DND-41 (cell line): ENCODE data around the gene KSR2.

Experiments used
- ATAC-seq: fragments of 200-7000 bp; cut with Tn5 transposase; 3 replicates; pipeline ENCODE4 v1.9.1; 2021; ENCODE audit warnings: low read depth; ENCODE audit not compliant: insufficient read depth
- DNase-seq: peaks from one replicate; pipeline ENCODE4 v3.0.0-alpha.2; 2020
- H2AFZ ChIP-seq: 2 replicates; pipeline ENCODE4 v1.6.0; 2012; ENCODE audit warnings: low read depth, low read length
- H3K27ac ChIP-seq: 2 replicates; pipeline ENCODE4 v1.5.1; 2012; ENCODE audit warnings: low read length, inconsistent platforms
- H3K27me3 ChIP-seq: fragments of 200-600 bp; sonication (generic); 2 replicates; pipeline ENCODE4 v1.6.0; 2012; ENCODE audit warnings: low read length, mild to moderate bottlenecking, inconsistent platforms; ENCODE audit not compliant: insufficient read depth, poor library complexity
- H3K36me3 ChIP-seq: 2 replicates; pipeline ENCODE4 v1.5.1; 2012; ENCODE audit warnings: low read length, inconsistent platforms; ENCODE audit not compliant: insufficient read depth
- H3K4me1 ChIP-seq: 2 replicates; pipeline ENCODE4 v1.5.1; 2012; ENCODE audit warnings: mild to moderate bottlenecking, low read length; ENCODE audit not compliant: insufficient read depth
- H3K4me2 ChIP-seq: 2 replicates; pipeline ENCODE4 v1.6.0; 2012; ENCODE audit warnings: mild to moderate bottlenecking, moderate library complexity, low read length, inconsistent platforms; ENCODE audit not compliant: insufficient read depth
- H3K4me3 ChIP-seq, 2 experiments: fragments of 200-600 bp in 1 of 2; shearing (Covaris generic) in 1 of 2; 2 replicates each; pipeline ENCODE4 v1.5.1; 2012 to 2016; ENCODE audit warnings: inconsistent platforms in 2 of 2, low read length in 2 of 2, mild to moderate bottlenecking in 2 of 2, low read depth in 1 of 2, moderate library complexity in 1 of 2
- H3K79me2 ChIP-seq: 2 replicates; pipeline ENCODE4 v1.6.0; 2012; ENCODE audit warnings: low read length, inconsistent platforms; ENCODE audit not compliant: insufficient read depth
- H3K9ac ChIP-seq: 2 replicates; pipeline ENCODE4 v1.6.0; 2012; ENCODE audit warnings: low read depth, mild to moderate bottlenecking, inconsistent platforms, low read length, moderate library complexity
- H3K9me3 ChIP-seq: 2 replicates; pipeline ENCODE4 v1.5.1; 2012; ENCODE audit warnings: low read length, moderate library complexity, mild to moderate bottlenecking, inconsistent platforms; ENCODE audit not compliant: insufficient read depth, severe bottlenecking
- H4K20me1 ChIP-seq: 2 replicates; pipeline ENCODE4 v1.6.0; 2012; ENCODE audit warnings: low read length; ENCODE audit not compliant: insufficient read depth
- CTCF ChIP-seq: IDR thresholded peaks from 2 replicates; pipeline ENCODE4 v1.5.1; 2012; ENCODE audit warnings: borderline replicate concordance, low read length, moderate library complexity, mild to moderate bottlenecking; ENCODE audit not compliant: poor library complexity, severe bottlenecking; ENCODE audit errors: extremely low read depth
- EZH2 ChIP-seq: IDR thresholded peaks from 3 replicates; pipeline ENCODE4 v1.6.1; 2012; ENCODE audit warnings: borderline replicate concordance, low read depth, mild to moderate bottlenecking, moderate library complexity, low read length, inconsistent platforms; ENCODE audit not compliant: severe bottlenecking

KSR2 gene

GRCh38 chr12:117518594-117519270 lies 450.1 kb downstream of the KSR2 start:
- Histone ChIP-seq H2AFZ (no peak overlapping the region), H3K9ac (no peak overlapping the region), H4K20me1 (no peaks in the 10 kb centered on the region), H3K27me3 (peaks cover 7% of the 10 kb centered on the region), H3K36me3 (no peaks in the 10 kb centered on the region), H3K4me3 (no peak overlapping the region), H3K9me3 (no peaks in the 10 kb centered on the region), H3K79me2 (no peaks in the 10 kb centered on the region), H3K4me1 (no peaks in the 10 kb centered on the region), H3K27ac (no peak overlapping the region), H3K4me2 (no peak overlapping the region)
- no peak for TF ChIP-seq CTCF
- no peak for TF ChIP-seq EZH2
- DNase-seq (no peak), ATAC-seq (no peak)

- no peaks in the 10 kb centered on the region for H3K36me3 ChIP-seq
- H3K4me2 ChIP-seq, result no peak overlapping the region
- no peak for TF ChIP-seq EZH2
- no peak for TF ChIP-seq CTCF
- H3K4me1 ChIP-seq, result no peaks in the 10 kb centered on the region
- H3K27me3 ChIP-seq, result peaks cover 12% of the 10 kb centered on the region
- H3K79me2 ChIP-seq, result no peaks in the 10 kb centered on the region
- H3K27ac ChIP-seq, result no peak overlapping the region
- H3K9me3 ChIP-seq, result no peaks in the 10 kb centered on the region
- H2AFZ ChIP-seq, result no peak overlapping the region
- H4K20me1 ChIP-seq, result no peaks in the 10 kb centered on the region; the same call in 1 of the 2 replicates
- DNase-seq (no peak), ATAC-seq (no peak)
- no peak overlapping the region for H3K9ac ChIP-seq
- H3K4me3 ChIP-seq, result no peak overlapping the region
These were observed 451.5 kb downstream of the KSR2 start for GRCh38 chr12:117517219-117517739.

GRCh38 chr12:117516034-117516433 lies 452.8 kb downstream of the KSR2 start:
- no peak overlapping the region for H3K4me2 ChIP-seq
- no peak overlapping the region for H3K9ac ChIP-seq
- no peaks in the 10 kb centered on the region for H3K9me3 ChIP-seq
- no peaks in the 10 kb centered on the region for H3K36me3 ChIP-seq
- no peak overlapping the region for H2AFZ ChIP-seq
- no peaks in the 10 kb centered on the region for H3K4me1 ChIP-seq
- H3K4me3 ChIP-seq, result no peak overlapping the region
- DNase-seq (no peak), ATAC-seq (no peak)
- peaks cover 11% of the 10 kb centered on the region for H3K27me3 ChIP-seq
- H3K27ac ChIP-seq, result no peak overlapping the region
- TF ChIP-seq EZH2, result no peak
- TF ChIP-seq CTCF, result no peak
- H4K20me1 ChIP-seq, result no peaks in the 10 kb centered on the region; the same call in 1 of the 2 replicates
- H3K79me2 ChIP-seq, result no peaks in the 10 kb centered on the region
